Stimulated activated CD4-positive, alpha-beta T cell treated with anti-CD3 and anti-CD28 coated beads, TNF-alpha, amount 100 ng/mL, for 4 hours (primary cell): ENCODE measurements around the gene H1-8.
"Not testable (repeated sequence)": the region's sequence is repeated elsewhere in the genome, so short reads cannot be mapped to it uniquely, and the experiment has no call there.

Source experiments
- DNase-seq, 3 experiments: peaks; one replicate each; pipeline ENCODE4 v3.0.0-alpha.2; 2020; ENCODE audit warnings: low read depth in 3 of 3

Gene H1-8, protein sequence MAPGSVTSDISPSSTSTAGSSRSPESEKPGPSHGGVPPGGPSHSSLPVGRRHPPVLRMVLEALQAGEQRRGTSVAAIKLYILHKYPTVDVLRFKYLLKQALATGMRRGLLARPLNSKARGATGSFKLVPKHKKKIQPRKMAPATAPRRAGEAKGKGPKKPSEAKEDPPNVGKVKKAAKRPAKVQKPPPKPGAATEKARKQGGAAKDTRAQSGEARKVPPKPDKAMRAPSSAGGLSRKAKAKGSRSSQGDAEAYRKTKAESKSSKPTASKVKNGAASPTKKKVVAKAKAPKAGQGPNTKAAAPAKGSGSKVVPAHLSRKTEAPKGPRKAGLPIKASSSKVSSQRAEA

DNA sequence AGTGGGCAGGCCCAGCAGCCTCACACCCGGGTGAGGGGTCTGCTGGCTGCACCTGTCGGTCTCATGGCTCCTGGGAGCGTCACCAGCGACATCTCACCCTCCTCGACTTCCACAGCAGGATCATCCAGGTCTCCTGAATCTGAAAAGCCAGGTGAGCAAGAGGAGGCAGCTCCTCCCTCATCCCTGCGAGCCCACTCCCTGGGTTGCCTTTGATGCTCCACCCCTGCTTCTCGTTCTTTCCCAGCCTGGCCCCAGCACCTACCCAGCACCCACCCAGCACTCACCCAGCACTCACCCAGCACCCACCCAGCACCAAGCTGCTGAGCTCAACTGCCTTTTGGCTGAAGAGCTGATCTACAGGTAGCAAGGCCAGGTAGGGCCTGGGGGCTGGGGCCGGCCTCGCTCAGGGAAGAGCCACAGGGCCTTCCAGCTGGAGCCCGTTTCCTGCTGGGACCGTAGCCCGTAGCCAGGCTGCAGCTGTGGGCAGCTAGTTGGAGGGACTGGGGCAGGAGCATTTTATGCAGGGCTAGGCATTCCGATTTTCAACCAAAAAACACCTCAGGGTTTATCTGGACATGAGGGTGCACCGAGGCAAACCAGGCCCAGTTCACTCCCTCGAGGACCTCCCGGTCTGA lies at the start of gene H1-8:
H1-8 (plus strand) TSS at position 20 of the 635 bp plus-strand sequence; CDS start at position 64, 44 bp downstream.
- DNase-seq, result no peak

DNA sequence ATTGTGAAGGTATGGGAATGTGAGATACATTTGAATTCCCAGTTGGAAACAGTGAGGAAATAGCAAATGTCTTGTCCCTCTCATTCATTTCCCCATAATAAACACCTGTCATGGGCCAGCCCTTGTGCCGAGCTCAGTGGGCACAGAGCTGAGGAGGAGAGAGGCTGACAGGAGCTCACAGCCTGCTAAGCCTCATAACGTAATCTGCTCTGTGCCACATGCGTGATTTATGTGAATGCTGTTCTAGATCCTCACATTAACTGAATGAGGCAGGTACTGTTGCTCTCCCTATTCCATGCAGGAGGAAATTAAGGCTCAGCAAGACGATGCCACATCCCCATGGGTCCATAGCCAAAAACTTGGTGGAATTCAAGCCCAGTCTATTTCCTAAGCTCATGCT lies 49.8 kb upstream of the H1-8 start:
- no peak for DNase-seq

DNA sequence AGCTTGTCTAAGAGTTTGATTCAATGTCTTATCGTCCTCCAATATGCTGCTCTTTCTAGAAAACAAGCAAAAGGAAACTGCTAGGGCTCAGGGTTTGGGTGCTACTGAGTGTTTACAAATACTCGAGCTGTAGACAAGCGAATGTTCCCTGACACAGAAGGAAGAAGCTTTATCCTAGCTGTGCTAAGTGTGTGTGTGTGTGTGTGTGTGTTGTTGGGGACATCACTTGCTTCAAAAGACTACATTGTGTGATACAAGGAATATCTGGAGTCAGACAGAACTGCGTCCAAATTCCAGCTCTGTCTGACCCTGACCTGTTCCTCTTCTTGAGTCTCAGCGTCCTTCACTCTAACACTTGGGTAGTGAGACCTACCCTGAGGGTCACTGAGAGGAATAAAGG lies 48.5 kb upstream of the H1-8 start:
- DNase-seq, result not testable (repeated sequence)

DNA sequence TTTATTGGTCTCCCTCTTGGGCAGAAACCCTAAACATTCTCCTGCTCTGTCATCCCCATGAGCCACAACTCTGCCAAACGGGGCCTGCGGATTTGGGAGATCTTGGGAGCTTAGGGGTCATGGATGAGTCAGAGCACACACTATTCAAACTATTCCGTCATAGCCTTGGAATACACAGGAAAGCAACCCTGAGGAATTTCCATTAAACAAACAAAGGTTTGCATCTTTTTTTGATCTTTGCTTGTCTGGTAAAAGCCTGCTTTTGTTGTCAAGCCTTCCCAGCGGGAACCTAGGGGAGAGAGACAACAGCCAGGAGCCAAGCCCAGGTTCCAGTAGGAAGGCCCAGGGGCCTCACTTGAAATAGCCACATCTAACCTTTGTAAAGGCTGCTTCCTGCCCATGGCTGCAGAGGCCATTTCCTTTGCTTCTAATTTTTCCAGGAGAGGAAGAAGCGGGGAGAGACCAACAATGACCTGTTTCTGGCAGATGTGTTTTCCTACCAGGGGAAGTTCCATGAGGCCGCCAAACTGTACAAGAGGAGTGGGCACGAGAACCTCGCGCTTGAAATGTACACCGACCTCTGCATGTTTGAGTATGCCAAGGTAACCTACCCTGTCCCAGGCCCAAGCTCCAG lies 47.9 kb upstream of the H1-8 start:
- DNase-seq, result not testable (repeated sequence)

DNA sequence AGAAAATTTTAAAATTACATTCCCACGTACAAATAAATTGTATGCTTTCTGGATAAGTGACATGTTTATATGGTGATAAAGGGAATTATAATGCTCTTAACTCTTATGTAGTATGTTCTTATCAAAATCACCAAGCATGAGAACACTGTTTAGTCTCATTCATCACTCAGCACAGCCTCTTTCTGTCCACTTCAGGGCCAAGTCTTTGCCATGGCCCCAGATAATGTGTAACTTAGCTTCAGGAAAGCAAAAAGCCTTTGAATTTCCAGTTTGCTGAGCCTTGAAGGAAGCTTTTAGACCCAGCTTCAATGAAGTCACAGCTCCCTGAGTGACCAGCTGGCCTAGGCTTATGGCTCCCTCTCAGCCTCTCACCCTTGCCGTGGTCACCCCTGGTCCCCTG lies 45.1 kb upstream of the H1-8 start:
- not testable (repeated sequence) for DNase-seq

DNA sequence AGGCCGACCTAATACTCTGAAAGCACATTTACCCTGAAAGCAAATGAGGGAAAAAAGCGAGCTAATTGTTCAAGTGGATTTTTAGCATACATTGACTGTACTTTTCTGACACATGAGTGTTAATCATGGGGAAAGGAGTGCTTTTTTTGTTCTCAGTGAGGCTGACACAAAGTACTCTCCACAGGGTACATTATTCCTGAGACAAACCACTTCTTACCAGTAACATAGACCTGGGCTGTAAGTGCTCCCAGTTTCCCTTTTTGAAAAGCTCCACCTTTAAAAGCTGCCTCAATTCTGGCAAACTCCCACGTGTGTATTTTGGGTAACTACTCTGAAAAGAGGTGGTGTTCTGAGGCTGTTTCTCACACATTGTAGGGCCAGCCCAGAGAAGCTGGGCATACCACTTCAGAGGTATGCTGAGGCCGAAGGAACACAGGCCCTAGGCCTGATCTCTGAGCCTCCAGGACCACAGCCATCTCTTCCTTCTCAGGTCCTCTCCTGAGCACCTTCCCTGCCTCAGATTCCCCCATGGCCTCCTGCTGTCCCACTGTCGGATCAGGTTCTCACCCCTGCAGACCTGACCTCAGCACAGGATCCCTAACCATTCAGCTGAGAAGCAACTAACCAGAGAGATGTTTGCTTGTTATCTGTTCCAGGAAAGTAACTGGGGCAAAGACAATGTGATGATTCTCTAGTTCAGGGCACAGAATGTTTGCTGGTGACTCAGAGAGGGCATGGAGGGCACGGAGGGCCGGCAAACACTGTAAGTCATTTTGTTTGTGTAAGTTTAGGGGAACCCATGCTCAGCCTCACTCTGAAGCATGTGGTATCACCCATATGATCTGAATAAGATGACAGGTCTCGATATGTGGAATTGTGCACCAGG lies 44.1 kb upstream of the H1-8 start:
- DNase-seq, result not testable (repeated sequence)

DNA sequence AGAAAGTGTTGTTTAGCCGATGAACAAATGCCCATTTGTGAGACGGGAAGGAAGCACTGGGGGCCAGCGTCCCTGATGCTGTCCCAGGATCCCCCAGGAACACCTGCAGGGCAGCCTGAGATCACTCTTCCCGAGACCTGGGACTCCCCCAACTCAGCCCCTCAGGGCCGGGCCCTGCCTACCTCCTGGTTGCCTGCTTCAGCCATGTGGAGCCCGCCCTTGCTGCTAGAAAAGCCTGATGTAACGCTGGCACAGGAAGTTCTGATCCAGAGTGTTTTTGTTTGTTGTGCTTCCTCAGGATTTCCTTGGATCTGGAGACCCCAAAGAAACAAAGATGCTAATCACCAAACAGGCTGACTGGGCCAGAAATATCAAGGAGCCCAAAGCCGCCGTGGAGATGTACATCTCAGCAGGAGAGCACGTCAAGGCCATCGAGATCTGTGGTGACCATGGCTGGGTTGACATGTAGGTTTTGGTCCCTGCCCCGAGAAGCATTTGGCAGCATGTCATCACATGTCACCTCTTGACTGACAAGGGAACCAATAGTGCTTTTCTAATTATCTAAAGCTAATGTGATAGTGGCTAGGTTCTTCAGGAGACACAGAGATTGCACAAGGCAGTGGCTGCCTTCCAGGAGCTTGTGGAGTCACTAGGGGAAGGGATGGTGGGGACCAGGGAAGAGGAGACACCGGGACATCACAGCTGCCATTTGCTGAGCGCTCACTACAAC lies 43.2 kb upstream of the H1-8 start:
- DNase-seq, result not testable (repeated sequence)

DNA sequence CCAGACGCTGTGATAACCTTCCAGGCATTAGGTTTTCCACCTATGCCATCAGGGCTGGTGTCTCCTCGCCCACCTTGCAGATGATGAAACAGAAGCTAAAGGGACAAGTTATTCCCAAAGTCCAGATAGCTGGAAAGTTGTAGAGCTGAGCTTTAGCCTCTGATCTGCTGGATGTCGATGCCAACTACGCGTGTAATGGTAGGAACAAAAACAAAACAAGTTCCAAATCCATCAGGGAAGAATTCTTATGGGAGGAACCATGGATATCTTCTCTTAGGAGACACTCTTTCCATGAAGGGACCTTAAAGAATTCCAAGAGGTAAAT lies 42.7 kb upstream of the H1-8 start:
- DNase-seq, result no peak

DNA sequence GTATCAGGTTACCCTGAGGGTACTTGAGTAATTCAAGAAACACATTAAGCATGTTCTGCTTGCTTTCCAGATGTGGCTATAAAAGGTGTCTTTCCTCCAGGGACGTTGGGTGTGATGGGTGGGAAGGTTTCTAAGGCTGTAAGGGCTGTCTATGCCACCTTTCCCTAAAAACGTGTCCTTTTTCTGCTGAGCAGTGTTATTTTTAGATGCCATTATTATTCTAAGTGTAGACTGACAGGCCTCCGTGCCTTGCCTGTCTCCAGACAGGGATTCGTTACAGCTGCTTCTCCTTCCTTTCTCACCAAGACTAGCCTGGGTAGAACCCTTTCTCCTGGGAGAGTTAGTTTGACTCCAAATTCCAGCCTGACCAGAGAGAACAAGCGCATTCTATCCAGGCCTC lies 41.3 kb upstream of the H1-8 start:
- no peak for DNase-seq

DNA sequence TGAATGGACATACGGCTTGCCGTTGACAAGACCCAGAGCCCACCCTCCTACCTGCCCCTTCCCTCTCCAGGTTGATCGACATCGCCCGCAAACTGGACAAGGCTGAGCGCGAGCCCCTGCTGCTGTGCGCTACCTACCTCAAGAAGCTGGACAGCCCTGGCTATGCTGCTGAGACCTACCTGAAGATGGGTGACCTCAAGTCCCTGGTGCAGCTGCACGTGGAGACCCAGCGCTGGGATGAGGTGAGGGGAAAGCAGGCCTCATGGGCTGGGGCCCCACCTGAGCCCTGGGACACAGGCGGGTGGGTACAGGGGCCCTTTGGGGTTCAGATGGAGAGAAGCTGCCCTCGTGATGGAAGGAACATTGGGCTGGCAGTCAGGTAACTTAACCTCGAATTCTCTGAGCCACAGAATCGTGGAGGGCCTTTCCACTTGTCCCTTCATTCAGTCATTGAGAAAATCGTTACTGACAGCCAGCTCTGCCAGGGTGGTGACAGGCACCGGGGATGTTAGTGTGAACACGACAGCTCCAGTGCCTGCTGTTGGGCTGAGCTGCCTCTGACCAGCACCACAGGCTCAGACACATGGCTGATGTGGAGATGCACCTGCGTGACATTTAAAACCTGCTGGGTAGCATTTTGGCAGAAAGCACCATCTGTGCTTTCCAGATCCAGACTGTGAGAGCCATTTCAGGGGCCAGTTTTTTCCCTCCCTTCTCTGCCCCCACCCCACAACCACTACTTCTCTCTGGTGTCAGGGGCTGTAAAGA lies 40.1 kb upstream of the H1-8 start:
- no peak for DNase-seq

DNA sequence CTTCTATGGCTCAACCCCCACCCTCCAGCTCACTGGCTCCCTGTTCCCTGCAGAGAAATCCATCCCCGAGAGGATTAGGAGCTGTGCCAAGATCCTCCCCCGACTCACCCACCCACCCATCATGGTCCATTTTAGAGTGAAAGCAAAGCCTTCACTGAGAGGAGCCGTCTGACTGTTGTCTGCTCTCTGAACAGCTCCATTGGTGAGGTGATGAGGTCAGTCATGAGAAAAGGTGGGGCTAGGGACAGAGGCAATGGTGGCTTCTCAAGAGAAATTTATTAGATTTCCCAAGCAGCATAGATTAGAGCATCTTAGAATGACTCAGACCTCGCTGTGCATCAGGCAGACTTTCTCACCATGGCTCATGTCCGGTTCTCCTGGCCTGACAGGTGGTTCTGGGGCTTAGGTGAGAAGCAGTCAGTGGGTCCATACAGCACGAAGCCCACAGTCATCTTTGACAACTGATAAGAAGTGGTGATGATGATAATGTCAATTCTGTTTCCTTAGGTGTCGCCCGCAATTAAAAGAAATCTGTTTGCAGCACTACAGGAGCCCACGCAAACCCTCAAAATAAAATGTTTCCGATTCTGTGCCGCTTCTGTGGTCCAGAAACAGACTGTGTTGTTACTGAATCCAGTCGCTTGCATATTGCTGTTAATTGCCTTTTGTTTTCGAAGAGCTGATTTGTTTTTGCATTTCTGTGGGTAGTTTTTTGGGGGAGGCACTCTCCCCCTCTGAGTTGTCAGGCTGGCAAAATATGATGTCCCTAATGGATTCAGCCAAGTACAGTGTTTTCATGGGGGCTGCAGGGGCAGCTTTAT lies 39.3 kb upstream of the H1-8 start:
- no peak for DNase-seq

DNA sequence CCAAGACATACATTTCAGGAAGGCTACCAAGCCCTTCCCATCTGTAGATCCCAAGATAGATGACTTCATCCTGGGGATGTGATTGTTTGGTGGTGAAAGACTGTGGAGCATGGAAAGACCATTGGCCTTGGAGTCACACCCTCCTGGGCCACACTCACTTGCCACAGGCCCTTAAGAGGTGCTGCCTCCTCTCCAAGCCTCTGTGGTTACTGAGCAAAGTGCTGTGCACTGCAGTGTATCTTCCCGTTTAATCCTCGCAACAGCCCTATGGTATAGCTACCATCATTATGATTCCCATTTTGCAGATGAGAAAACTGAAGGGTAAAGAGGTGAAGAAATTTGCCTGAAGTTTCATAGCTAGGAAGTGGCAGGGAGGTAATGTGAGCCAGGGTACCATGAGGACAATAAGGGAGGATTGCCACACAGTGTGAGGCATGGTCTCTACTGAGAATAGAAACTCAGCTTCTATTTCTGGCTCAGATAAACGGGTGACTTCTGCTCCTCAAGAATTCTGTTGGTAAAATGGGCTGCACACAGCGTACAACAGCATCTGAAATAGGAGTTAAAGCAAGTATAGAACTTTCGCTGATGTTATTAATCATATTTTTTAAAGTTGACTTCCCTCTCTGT lies 38.4 kb upstream of the H1-8 start:
- no peak for DNase-seq

DNA sequence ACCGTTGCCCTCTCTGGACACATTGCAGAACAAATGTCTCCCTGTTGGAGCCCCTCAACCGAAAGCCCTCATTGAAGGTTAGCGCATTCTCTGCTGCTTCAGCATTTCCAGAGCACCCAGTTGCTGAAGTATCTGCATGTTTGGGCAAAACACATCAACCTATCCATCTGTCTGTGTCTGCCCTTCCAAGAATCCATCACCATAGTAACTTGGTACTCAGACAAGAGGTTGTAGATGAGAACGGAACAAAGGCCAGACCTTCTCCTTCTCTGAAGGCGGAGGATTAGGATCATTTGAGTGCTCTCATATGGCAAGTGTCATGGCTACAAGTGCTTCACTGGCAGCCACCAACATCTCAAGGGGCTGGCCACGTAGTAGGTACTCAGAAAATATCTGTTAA lies 37.6 kb upstream of the H1-8 start:
- no peak for DNase-seq

DNA sequence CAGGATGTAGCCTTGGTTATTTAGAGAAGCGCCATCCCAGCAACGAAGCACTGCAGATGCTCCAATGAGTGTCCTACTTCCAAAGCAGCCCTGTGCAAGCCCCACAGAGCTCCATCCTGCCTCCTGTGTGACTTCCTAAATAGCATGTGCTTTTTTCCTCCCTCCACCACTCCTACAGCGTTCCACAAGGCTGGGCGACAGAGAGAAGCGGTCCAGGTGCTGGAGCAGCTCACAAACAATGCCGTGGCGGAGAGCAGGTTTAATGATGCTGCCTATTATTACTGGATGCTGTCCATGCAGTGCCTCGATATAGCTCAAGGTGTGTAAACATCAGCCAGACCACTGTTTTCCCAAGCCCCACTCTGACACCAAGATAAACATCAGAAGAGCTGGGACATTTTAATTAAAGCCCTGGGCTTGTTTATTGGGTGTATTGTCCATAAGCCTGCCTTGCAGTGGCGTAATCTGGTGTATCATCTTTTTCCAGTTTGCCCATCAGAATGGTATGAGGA lies 36.7 kb upstream of the H1-8 start:
- no peak for DNase-seq

DNA sequence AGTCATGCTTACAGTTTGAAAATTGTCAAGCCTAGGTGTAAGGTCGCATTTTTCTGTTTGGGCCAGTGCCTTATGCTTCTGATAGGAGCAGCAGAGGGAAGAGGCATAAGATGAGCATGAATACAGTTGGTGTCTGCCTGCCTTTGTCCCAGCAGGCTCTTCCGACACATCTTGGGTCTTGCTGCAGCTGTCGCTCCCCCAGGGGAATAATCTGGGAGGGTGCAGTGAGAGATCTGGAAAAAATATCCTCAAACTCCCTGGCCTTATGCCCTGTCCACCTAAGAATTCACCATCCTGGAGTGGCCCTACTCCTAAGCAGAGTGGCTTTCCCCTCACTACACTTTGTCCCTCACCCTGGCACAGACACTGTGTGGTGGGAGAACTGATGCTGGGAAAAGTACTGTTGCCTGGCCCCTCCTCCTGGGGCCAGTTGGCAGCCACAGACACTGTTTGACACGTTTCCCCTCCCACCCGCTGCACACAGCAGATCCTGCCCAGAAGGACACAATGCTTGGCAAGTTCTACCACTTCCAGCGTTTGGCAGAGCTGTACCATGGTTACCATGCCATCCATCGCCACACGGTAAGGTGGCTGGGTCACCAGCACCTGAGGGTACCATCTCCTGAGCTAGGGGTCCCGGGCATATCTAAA lies 35.7 kb upstream of the H1-8 start:
- DNase-seq, result no peak

DNA sequence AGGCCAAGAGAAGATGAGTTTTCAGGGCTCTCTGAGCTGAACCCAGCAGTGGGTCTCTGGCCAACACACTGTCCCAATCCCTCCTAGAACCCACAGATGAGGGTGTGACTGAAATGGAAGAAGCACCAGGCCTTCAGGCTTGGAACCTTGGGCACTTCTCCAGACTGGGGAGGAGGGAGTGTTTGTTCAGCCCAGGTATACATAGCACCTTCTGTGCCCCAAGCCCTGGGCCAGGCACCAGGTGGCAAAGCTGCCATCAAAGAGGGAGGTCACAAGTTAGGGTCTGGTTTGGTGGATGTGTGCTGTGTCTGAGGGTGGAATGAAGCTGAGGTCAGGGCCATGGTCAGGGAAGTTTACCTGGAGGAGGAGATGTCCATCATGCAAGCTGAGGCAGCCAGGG lies 30.4 kb upstream of the H1-8 start:
- no peak for DNase-seq

DNA sequence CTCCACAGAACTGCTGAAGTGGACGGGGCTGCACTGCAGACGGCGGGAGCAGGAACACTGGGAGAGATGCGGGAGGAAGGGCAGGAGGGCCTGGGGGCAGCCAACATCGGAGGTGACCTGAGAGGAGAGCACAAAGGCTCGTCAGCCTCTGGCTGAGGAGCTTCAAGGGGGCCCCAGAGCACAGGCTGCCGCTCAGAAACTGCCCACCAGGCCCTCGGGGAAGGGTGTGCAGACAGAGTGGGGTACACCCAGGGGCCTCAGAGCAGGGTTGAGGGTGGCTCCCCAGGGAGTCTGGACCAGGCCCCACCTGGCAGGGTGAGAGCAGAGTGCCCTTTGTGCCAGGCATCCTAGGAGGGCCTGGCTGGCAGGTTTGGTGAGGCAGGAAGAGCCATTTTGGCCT lies 29.3 kb upstream of the H1-8 start:
- no peak for DNase-seq

DNA sequence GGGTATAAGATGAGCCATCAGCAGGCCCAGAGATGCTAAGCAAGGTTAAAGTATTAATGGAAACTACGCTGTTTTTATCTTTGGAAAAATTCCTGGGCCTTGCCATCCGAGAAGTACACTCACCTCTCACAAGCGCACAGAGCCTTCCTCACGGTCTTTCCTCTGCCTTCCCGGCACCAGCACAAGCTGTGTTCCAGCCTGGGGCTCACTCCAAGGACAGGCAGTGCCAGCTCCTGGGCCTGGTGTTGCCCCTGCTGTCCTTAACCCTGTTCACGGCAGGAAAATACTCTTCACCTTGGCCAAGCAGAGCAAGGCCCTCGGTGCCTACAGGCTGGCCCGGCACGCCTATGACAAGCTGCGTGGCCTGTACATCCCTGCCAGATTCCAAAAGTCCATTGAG lies 28.9 kb upstream of the H1-8 start:
- no peak for DNase-seq

DNA sequence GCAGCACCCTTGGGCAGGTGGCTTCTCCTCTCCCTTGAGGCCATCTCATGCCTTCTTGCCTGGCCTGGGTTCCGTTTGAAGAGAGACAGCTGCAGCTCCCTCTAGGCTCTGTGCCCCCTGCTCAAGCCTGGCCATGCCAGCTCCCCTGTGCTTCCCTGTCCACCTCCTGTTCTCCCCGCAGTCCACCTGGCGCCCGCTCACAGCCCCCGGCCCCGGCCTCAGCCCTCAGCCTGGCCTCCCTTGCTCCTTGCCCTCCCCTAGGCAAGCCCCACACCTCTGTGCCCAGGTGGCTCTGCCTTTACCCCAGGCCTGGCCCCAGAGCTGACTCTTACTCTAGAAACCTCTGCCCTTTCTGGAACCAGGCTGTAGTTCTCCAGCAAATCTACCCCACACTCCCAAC lies 28.4 kb upstream of the H1-8 start:
- DNase-seq, result no peak
